ENCODE measurements around the gene ADM.

ADM gene

GRCh38 chr11:10328314-10329098 lies 23.6 kb downstream of the ADM start:
- DNase-seq = no peak

GRCh38 chr11:10329356-10329755 lies 24.5 kb downstream of the ADM start:
- DNase-seq = no peak

GRCh38 chr11:10329935-10330334 lies 25.1 kb downstream of the ADM start:
- no peak for DNase-seq

- no peak for DNase-seq
Measured at GRCh38 chr11:10331548-10332289, 26.8 kb downstream of the ADM start.

- no peak for DNase-seq
Measured at GRCh38 chr11:10333490-10333889, 28.6 kb downstream of the ADM start.

- no peak for DNase-seq
Measured at GRCh38 chr11:10338287-10338686, 33.4 kb downstream of the ADM start.

- no peak for DNase-seq
Measured at GRCh38 chr11:10348650-10349280, 43.9 kb downstream of the ADM start.

GRCh38 chr11:10349281-10349665 lies 44.4 kb downstream of the ADM start:
- DNase-seq = no peak

GRCh38 chr11:10349806-10350205 lies 44.9 kb downstream of the ADM start:
- no peak for DNase-seq

GRCh38 chr11:10350334-10350733 lies 45.5 kb downstream of the ADM start:
- no peak for DNase-seq

GRCh38 chr11:10351435-10351764 lies 46.5 kb downstream of the ADM start:
- peak; percentile 35 for DNase-seq

GRCh38 chr11:10351765-10352641 lies 47.1 kb downstream of the ADM start:
- peak; percentile 68 for DNase-seq

GRCh38 chr11:10352921-10353550 lies 48.2 kb downstream of the ADM start:
- DNase-seq = no peak

- DNase-seq = no peak
Measured at GRCh38 chr11:10354389-10354788, 49.5 kb downstream of the ADM start.

- no peak for DNase-seq
Measured at GRCh38 chr11:10355257-10355661, 50.4 kb downstream of the ADM start.

GRCh38 chr11:10356161-10356560 lies 51.3 kb downstream of the ADM start:
- no peak for DNase-seq

Data from right kidney (tissue), 1 donor.